SK-N-SH treated with all-trans-retinoic acid at 6 μM for 48 hours (cell line): ENCODE results near the gene DUSP5.

ENCODE experiments used
- ATAC-seq: fragments of 200-7000 bp; cut with Tn5 transposase; 3 replicates; pipeline ENCODE4 v1.9.1; 2020; ENCODE audit warnings: mild to moderate bottlenecking, moderate library complexity
- ARNTL ChIP-seq: fragments of 450-650 bp; formaldehyde crosslinking; IDR thresholded peaks from 2 replicates; pipeline ENCODE4 v1.5.0; 2020; ENCODE audit warnings: low read depth, mild to moderate bottlenecking, moderate library complexity, borderline replicate concordance
- BACH2 ChIP-seq: fragments of 250-450 bp; sonication (Bioruptor Pico); IDR thresholded peaks from 2 replicates; pipeline ENCODE4 v1.9.0; 2021; ENCODE audit warnings: mild to moderate bottlenecking, borderline replicate concordance
- CREB5 ChIP-seq: fragments of 250-450 bp; sonication (Bioruptor Pico); IDR thresholded peaks from 2 replicates; pipeline ENCODE4 v1.5.1; 2020; ENCODE audit warnings: low read depth, mild to moderate bottlenecking, moderate library complexity
- CSDC2 ChIP-seq: fragments of 250-450 bp; sonication (Bioruptor Pico); IDR thresholded peaks from 2 replicates; pipeline ENCODE4 v1.5.0; 2020; ENCODE audit warnings: mild to moderate bottlenecking, moderate library complexity
- ESRRG ChIP-seq: fragments of 250-450 bp; sonication (Bioruptor Pico); IDR thresholded peaks from 2 replicates; pipeline ENCODE4 v1.6.1; 2021; ENCODE audit warnings: mild to moderate bottlenecking
- GLIS3 ChIP-seq: fragments of 250-450 bp; sonication (Bioruptor Pico); IDR thresholded peaks from 2 replicates; pipeline ENCODE4 v1.5.0; 2020; ENCODE audit warnings: mild to moderate bottlenecking, moderate library complexity
- PATZ1 ChIP-seq: fragments of 250-450 bp; sonication (Bioruptor Pico); IDR thresholded peaks from 2 replicates; pipeline ENCODE4 v1.8.0; 2020; ENCODE audit warnings: mild to moderate bottlenecking, moderate library complexity, borderline replicate concordance
- POU6F1 ChIP-seq: fragments of 250-450 bp; sonication (Bioruptor Pico); IDR thresholded peaks from 2 replicates; pipeline ENCODE4 v1.8.0; 2021; ENCODE audit warnings: low read depth, mild to moderate bottlenecking, moderate library complexity, borderline replicate concordance
- PPARA ChIP-seq: fragments of 250-450 bp; sonication (Bioruptor Pico); IDR thresholded peaks from 2 replicates; pipeline ENCODE4 v1.5.0; 2020; ENCODE audit warnings: mild to moderate bottlenecking, borderline replicate concordance
- RARB ChIP-seq: fragments of 250-450 bp; sonication (Bioruptor Pico); IDR thresholded peaks from 2 replicates; pipeline ENCODE4 v1.8.0; 2021; ENCODE audit warnings: mild to moderate bottlenecking, moderate library complexity
- SNAI2 ChIP-seq: fragments of 250-450 bp; sonication (Bioruptor Pico); IDR thresholded peaks from 2 replicates; pipeline ENCODE4 v1.5.0; 2020; ENCODE audit warnings: mild to moderate bottlenecking, moderate library complexity
- TCF4 ChIP-seq: fragments of 250-450 bp; sonication (Bioruptor Pico); IDR thresholded peaks from 2 replicates; pipeline ENCODE4 v1.8.0; 2021; ENCODE audit warnings: mild to moderate bottlenecking, moderate library complexity, borderline replicate concordance
- TOX ChIP-seq: fragments of 250-450 bp; sonication (Bioruptor Pico); IDR thresholded peaks from 2 replicates; pipeline ENCODE4 v1.8.0; 2021; ENCODE audit warnings: mild to moderate bottlenecking, moderate library complexity, borderline replicate concordance
- TSHZ2 ChIP-seq: fragments of 250-450 bp; sonication (Bioruptor Pico); IDR thresholded peaks from 2 replicates; pipeline ENCODE4 v1.5.0; 2020; ENCODE audit warnings: mild to moderate bottlenecking, moderate library complexity
- ZC3H10 ChIP-seq: fragments of 250-450 bp; sonication (Bioruptor Pico); IDR thresholded peaks from 2 replicates; pipeline ENCODE4 v1.5.1; 2021; ENCODE audit warnings: mild to moderate bottlenecking, moderate library complexity
- ZFP3 ChIP-seq: fragments of 250-450 bp; sonication (Bioruptor Pico); IDR thresholded peaks from 2 replicates; pipeline ENCODE4 v1.5.0; 2020; ENCODE audit warnings: mild to moderate bottlenecking, moderate library complexity
- ZNF565 ChIP-seq: fragments of 450-650 bp; formaldehyde crosslinking; conservative IDR thresholded peaks from 2 replicates; pipeline ENCODE4 v1.5.0; 2020; ENCODE audit warnings: low read depth, mild to moderate bottlenecking, moderate library complexity
- ZNF70 ChIP-seq: fragments of 450-650 bp; formaldehyde crosslinking; IDR thresholded peaks from 2 replicates; pipeline ENCODE4 v1.5.0; 2020; ENCODE audit warnings: mild to moderate bottlenecking, moderate library complexity
- ZNF8 ChIP-seq: fragments of 450-650 bp; formaldehyde crosslinking; IDR thresholded peaks from 2 replicates; pipeline ENCODE4 v1.5.0; 2020; ENCODE audit warnings: mild to moderate bottlenecking, moderate library complexity

DUSP5 gene

GRCh38 chr10:110483633-110484032 is 14.1 kb upstream of the DUSP5 start:
- ATAC-seq, result no peak
- no peak for TF ChIP-seq POU6F1 (CRISPR knock-in tag)
- no peak for TF ChIP-seq SNAI2 (CRISPR knock-in tag)
- TF ChIP-seq ARNTL, result no peak
- TF ChIP-seq CREB5, result no peak
- TF ChIP-seq TOX, result no peak
- no peak for TF ChIP-seq ESRRG
- no peak for TF ChIP-seq ZNF8 (CRISPR knock-in tag)
- TF ChIP-seq ZNF565 (CRISPR knock-in tag), result no peak
- no peak for TF ChIP-seq BACH2 (CRISPR knock-in tag)
- no peak for TF ChIP-seq TCF4 (CRISPR knock-in tag)

GRCh38 chr10:110485541-110485940 is 12.2 kb upstream of the DUSP5 start:
- no peak for TF ChIP-seq ZNF8 (CRISPR knock-in tag)
- no peak for TF ChIP-seq TOX
- no peak for ATAC-seq

GRCh38 chr10:110486680-110487410 is 10.9 kb upstream of the DUSP5 start:
- TF ChIP-seq ZNF70 (CRISPR knock-in tag) (no peak), SNAI2 (CRISPR knock-in tag) (no peak), TOX (no peak), PPARA (CRISPR knock-in tag) (no peak), PATZ1 (CRISPR knock-in tag) (no peak), ESRRG (no peak), POU6F1 (CRISPR knock-in tag) (no peak), ARNTL (no peak)
- ATAC-seq, result no peak

GRCh38 chr10:110487411-110488331 is 10.0 kb upstream of the DUSP5 start:
- peak; percentile 24; the same call in 2 of the 3 replicates for ATAC-seq
- TF ChIP-seq ARNTL, result no peak
- no peak for TF ChIP-seq GLIS3
- TF ChIP-seq BACH2 (CRISPR knock-in tag), result no peak
- no peak for TF ChIP-seq ZFP3 (CRISPR knock-in tag)
- no peak for TF ChIP-seq SNAI2 (CRISPR knock-in tag)
- no peak for TF ChIP-seq ZC3H10 (CRISPR knock-in tag)
- no peak for TF ChIP-seq CSDC2 (CRISPR knock-in tag)
- no peak for TF ChIP-seq RARB (CRISPR knock-in tag)
- TF ChIP-seq PATZ1 (CRISPR knock-in tag), result no peak
- no peak for TF ChIP-seq TSHZ2 (CRISPR knock-in tag)
- TF ChIP-seq, all 23 proteins: peak for 0
